Peyer's patch (tissue), 4 donors: ENCODE measurements around the gene SPIB.

Source experiments
- CTCF ChIP-seq, 6 experiments: fragments of 450-650 bp in 4 of 6; fragments of 200-600 bp in 2 of 6; sonication (generic) in 1 of 6; IDR thresholded peaks; one replicate each; pipeline ENCODE4 v1.5.1; 2017 to 2019; ENCODE audit warnings: antibody characterized with exemption in 6 of 6, mild to moderate bottlenecking in 3 of 6, moderate library complexity in 1 of 6
- POLR2A ChIP-seq, 2 donors: fragments of 450-650 bp; IDR thresholded peaks; one replicate each; pipeline ENCODE4 v1.5.1; 2017; ENCODE audit warnings: antibody characterized with exemption in 2 of 2, mild to moderate bottlenecking in 2 of 2, moderate library complexity in 2 of 2

GRCh38 chr19:50409347-50409746, 9.4 kb upstream of the SPIB start:
- TF ChIP-seq POLR2A (IDR thresholded peaks at IDR 0.05): no peak
- no peak for TF ChIP-seq CTCF (IDR thresholded peaks at IDR 0.05)
